Tibial nerve (tissue), 4 donors: ENCODE measurements around the gene SP1.

Experiments
- EP300 ChIP-seq, 2 donors: sonication (generic); formaldehyde crosslinking; IDR thresholded peaks; one replicate each; pipeline ENCODE4 v1.6.1; 2017; ENCODE audit warnings: antibody characterized with exemption in 2 of 2, mild to moderate bottlenecking in 1 of 2
- TF ChIP-seq, protein P1 (sequence below), 5 experiments: fragments of 200-600 bp in 3 of 5; fragments of 450-650 bp in 2 of 5; sonication (generic) in 3 of 5; IDR thresholded peaks; one replicate each; pipeline ENCODE4 v1.5.1; 2016 to 2019; ENCODE audit warnings: antibody characterized with exemption in 5 of 5, mild to moderate bottlenecking in 3 of 5, moderate library complexity in 2 of 5

DNA sequence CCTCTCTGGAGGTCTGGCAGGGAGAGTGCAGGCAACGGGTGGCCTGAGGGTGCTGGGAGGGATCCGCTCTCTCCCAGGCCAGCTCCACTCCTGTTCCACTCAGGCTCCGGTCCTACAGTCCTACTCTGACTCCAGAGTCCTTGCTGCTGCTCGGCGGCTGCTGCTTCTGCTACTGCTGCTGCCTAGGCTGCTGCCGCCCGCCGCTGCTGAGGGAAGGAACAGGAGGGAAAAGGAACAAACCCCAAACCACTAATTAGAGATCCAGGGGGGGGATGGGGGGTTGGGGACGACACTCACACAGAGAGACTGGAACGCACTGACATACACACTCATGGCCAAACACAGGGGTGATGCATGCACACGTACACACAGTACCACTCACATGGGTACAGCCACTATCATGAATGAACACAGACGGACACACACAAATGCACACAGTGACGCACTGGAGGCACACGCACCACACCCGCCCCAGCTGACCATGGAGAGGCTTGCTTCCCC, 43.7 kb upstream of the SP1 start, which contains the start of gene SP7:
- TF ChIP-seq, protein P1, sequence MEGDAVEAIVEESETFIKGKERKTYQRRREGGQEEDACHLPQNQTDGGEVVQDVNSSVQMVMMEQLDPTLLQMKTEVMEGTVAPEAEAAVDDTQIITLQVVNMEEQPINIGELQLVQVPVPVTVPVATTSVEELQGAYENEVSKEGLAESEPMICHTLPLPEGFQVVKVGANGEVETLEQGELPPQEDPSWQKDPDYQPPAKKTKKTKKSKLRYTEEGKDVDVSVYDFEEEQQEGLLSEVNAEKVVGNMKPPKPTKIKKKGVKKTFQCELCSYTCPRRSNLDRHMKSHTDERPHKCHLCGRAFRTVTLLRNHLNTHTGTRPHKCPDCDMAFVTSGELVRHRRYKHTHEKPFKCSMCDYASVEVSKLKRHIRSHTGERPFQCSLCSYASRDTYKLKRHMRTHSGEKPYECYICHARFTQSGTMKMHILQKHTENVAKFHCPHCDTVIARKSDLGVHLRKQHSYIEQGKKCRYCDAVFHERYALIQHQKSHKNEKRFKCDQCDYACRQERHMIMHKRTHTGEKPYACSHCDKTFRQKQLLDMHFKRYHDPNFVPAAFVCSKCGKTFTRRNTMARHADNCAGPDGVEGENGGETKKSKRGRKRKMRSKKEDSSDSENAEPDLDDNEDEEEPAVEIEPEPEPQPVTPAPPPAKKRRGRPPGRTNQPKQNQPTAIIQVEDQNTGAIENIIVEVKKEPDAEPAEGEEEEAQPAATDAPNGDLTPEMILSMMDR (IDR thresholded peaks at IDR 0.05): no peak
- no peak for TF ChIP-seq EP300 (IDR thresholded peaks at IDR 0.05)
